Activated naive CD4-positive, alpha-beta T cell treated with anti-CD3 and anti-CD28 coated beads, Interleukin-2, amount 50 U/mL, for 16 hours (primary cell): ENCODE measurements around the gene PLPP1.

ENCODE experiments used
- DNase-seq: peaks from one replicate; pipeline ENCODE4 v3.0.0-alpha.2; 2020

The PLPP1 gene

GRCh38 chr5:55392669-55393068, 142.1 kb downstream of the PLPP1 start:
- DNase-seq: no peak

GRCh38 chr5:55391707-55392106, 143.1 kb downstream of the PLPP1 start:
- no peak for DNase-seq

- DNase-seq: no peak
Measured at GRCh38 chr5:55387865-55388264, 146.9 kb downstream of the PLPP1 start.

GRCh38 chr5:55386356-55386755, 148.4 kb downstream of the PLPP1 start:
- no peak for DNase-seq

- DNase-seq: no peak
Measured at GRCh38 chr5:55385846-55386245, 148.9 kb downstream of the PLPP1 start.

GRCh38 chr5:55385227-55385626, 149.5 kb downstream of the PLPP1 start:
- no peak for DNase-seq

GRCh38 chr5:55384072-55384471, 150.7 kb downstream of the PLPP1 start:
- no peak for DNase-seq

GRCh38 chr5:55383254-55383653, 151.5 kb downstream of the PLPP1 start:
- DNase-seq: no peak

- no peak for DNase-seq
Measured at GRCh38 chr5:55377810-55378209, 157.0 kb downstream of the PLPP1 start.
